ENCODE data around the gene SGPL1. TPM values are rescaled to one million over a fixed set of nuclear protein-coding genes. Genes with fewer than 3 reads are reported as not detected.

The SGPL1 gene
- total RNA-seq, 1 experiment from 2014 or later: 69.4 TPM

DNA sequence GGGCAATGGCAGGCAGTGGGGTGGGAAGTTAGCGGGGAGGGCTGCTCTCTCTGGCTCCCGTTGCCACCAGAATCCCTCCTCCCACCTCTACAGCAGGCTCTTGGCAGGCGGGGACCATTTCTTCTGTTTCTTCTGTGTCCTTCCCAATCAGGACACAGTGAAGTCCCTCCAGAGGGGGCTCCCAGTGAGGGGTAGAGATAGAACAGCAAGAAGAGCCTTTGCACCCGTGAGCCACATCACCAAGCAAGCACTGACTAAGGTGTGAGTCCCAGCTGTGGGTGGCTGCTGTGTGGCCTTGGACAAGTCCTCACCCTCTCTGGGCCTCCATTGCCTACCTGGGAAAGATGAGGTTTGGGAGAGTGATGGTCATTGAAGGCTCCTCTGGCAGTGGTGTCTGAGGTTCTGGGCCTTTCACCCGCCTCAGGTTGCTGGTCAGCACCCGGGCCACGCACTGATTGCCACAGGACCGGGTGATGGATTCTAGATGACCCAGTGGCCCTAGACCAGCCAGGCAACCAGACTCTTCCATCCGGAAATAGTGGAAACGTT lies 98.6 kb downstream of the SGPL1 start:
- H3K27ac ChIP-seq (ENCODE audit: low read depth, low read length): no peak overlapping the region
- intact Hi-C loops (cut with micrococcal nuclease): no loop called here
- H3K9me2 ChIP-seq (ENCODE audit: insufficient read depth): no peaks in the 10 kb centered on the region
- ChIA-PET RAD21 (ENCODE audit: low non-redundant PET in 1 of 2, low total read pairs in 2 of 2, uncharacterized antibody in 2 of 2, unreplicated experiment in 2 of 2) (no interaction called here), POLR2A (no interaction called here), CTCF (no interaction called here)
- no peaks in the 10 kb centered on the region for H3K9me3 ChIP-seq (ENCODE audit: control insufficient read depth in 1 of 2, insufficient read depth in 1 of 2, low read depth in 1 of 2, low read length in 2 of 2)
- no peak overlapping the region for H3K4me3 ChIP-seq (replicated peaks in 1 of 2; ENCODE audit: low read depth in 1 of 2, low read length in 2 of 2)
- no peak for ATAC-seq
- no peak overlapping the region for H3K4me2 ChIP-seq (ENCODE audit: low read length)
- no peak for DNase-seq (ENCODE audit: low read depth, low spot score)
- H2AFZ ChIP-seq (ENCODE audit: low read depth, low read length, poor library complexity, severe bottlenecking): no peak overlapping the region
- TF ChIP-seq JUND (IDR thresholded peaks at IDR 0.05): no peak
- no peak for TF ChIP-seq ZFX (IDR thresholded peaks at IDR 0.05)
- TF ChIP-seq SIN3A (IDR thresholded peaks at IDR 0.05; ENCODE audit: low read depth): no peak
- no peak for TF ChIP-seq CEBPB (IDR thresholded peaks at IDR 0.05; ENCODE audit: low read depth)
- no peak for TF ChIP-seq POLR2A (IDR thresholded peaks at IDR 0.05; ENCODE audit: borderline replicate concordance, extremely low read depth, insufficient read depth, insufficient read length)
- no peak for TF ChIP-seq TCF7L2 (IDR thresholded peaks at IDR 0.05; ENCODE audit: borderline replicate concordance, extremely low read depth, insufficient read depth, insufficient read length)
- no peak for TF ChIP-seq EGR1 (IDR thresholded peaks at IDR 0.05; ENCODE audit: low read depth)
- TF ChIP-seq CBX3 (IDR thresholded peaks at IDR 0.05; ENCODE audit: low read depth): no peak
- TF ChIP-seq POLR2AphosphoS5 (IDR thresholded peaks at IDR 0.05; ENCODE audit: low read depth, low read length): no peak
- TF ChIP-seq YY1 (IDR thresholded peaks at IDR 0.05; ENCODE audit: extremely low read depth, insufficient replicate concordance, low read depth, low read length): no peak
- no peak overlapping the region for H3K9ac ChIP-seq (ENCODE audit: low read length)
- H4K20me1 ChIP-seq (ENCODE audit: insufficient read depth): no peaks in the 10 kb centered on the region
- peaks cover 4% of the 10 kb centered on the region; the same call in 1 of the 2 replicates for H3K27me3 ChIP-seq (ENCODE audit: insufficient read depth, low read length)
- H3K36me3 ChIP-seq (ENCODE audit: control insufficient read depth in 1 of 2, insufficient read depth in 2 of 2, low read length in 2 of 2): no peaks in the 10 kb centered on the region
- BruUV-seq (replicated peaks): no TSS peak
- no peaks in the 10 kb centered on the region for H3K79me2 ChIP-seq (ENCODE audit: insufficient read depth, low read length)
- H3K4me1 ChIP-seq (ENCODE audit: control insufficient read depth in 1 of 2, insufficient read depth in 2 of 2, low read length in 2 of 2): no peaks in the 10 kb centered on the region

DNA sequence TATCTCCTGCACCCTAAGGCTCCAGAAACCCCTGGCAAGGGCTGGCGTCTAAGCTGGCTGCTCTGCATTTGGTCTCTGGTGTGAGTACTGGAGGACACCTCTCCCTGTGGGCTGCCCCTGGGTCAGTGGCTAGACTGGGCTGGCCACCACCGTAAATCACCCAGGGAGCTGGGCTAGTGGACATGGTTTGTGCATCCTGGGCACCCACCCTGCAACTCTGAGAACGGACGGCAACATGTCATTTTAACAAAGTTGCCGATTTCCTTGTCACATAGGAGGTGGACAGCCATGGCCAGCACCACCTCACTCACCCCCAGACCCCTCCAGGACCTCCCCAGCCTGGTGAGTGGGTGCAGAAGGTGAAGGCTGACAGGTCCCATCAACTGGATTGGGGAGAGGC lies 99.5 kb downstream of the SGPL1 start:
- Histone ChIP-seq H2AFZ (ENCODE audit: low read depth, low read length, poor library complexity, severe bottlenecking) (no peak overlapping the region), H3K27ac (ENCODE audit: low read depth, low read length) (no peak overlapping the region), H3K9ac (ENCODE audit: low read length) (no peak overlapping the region), H3K36me3 (ENCODE audit: control insufficient read depth in 1 of 2, insufficient read depth in 2 of 2, low read length in 2 of 2) (no peaks in the 10 kb centered on the region), H3K9me2 (ENCODE audit: insufficient read depth) (no peaks in the 10 kb centered on the region), H4K20me1 (ENCODE audit: insufficient read depth) (no peaks in the 10 kb centered on the region), H3K4me2 (ENCODE audit: low read length) (no peak overlapping the region), H3K79me2 (ENCODE audit: insufficient read depth, low read length) (no peaks in the 10 kb centered on the region), H3K4me1 (ENCODE audit: control insufficient read depth in 1 of 2, insufficient read depth in 2 of 2, low read length in 2 of 2) (no peaks in the 10 kb centered on the region; a peak in 2 of 4 replicates), H3K4me3 (replicated peaks in 1 of 2; ENCODE audit: low read depth in 1 of 2, low read length in 2 of 2) (no peak overlapping the region), H3K27me3 (ENCODE audit: insufficient read depth, low read length) (peaks cover 4% of the 10 kb centered on the region; the same call in 1 of the 2 replicates), H3K9me3 (ENCODE audit: control insufficient read depth in 1 of 2, insufficient read depth in 1 of 2, low read depth in 1 of 2, low read length in 2 of 2) (no peaks in the 10 kb centered on the region)
- DNase-seq (ENCODE audit: low read depth, low spot score) (no peak), ATAC-seq (no peak)
- POLR2A ChIA-PET: no interaction called here
- TF ChIP-seq FOSL1 (IDR thresholded peaks at IDR 0.05; ENCODE audit: low read depth): no peak
- no peak for TF ChIP-seq YY1 (IDR thresholded peaks at IDR 0.05; ENCODE audit: extremely low read depth, insufficient replicate concordance, low read depth, low read length)
- TF ChIP-seq ELF1 (IDR thresholded peaks at IDR 0.05; ENCODE audit: borderline replicate concordance, low read depth): no peak
- no peak for TF ChIP-seq EZH2phosphoT487 (IDR thresholded peaks at IDR 0.05; ENCODE audit: borderline replicate concordance)
- CTCF ChIA-PET: no interaction called here
- RAD21 ChIA-PET (ENCODE audit: low non-redundant PET in 1 of 2, low total read pairs in 2 of 2, uncharacterized antibody in 2 of 2, unreplicated experiment in 2 of 2): no interaction called here
- no TSS peak for BruUV-seq (replicated peaks)
- intact Hi-C loops (cut with micrococcal nuclease): no loop called here

All from HCT116 (cell line).